GM12874 (cell line): Measurements from ENCODE around the gene TMEM9B.

Experiments used
- CTCF ChIP-seq: IDR thresholded peaks from 2 replicates; pipeline ENCODE4 v1.5.1; 2011; ENCODE audit warnings: low read depth, mild to moderate bottlenecking, control low read depth, low read length, moderate library complexity; ENCODE audit not compliant: insufficient read depth

TMEM9B gene

DNA sequence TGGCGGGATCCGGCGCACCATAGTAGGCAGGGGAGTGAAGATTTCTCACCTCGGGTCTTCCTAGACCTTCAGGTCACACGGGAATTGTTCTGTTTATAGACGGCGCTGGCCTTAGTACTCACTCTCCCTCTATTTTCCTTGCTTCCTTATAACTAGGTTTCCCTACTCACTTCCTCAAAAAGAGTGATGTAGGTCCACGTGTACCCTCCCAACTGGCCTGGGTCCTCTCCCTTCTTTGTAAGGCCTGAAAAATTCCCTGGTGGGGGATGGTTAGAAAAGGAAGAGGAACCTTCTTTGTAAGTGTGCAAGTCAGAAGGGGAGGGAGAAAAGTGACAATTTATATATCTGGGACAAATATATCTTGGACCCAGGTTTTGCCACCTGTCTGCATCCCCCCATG, 2.9 kb upstream of the TMEM9B start:
- TF ChIP-seq CTCF = no peak

- TF ChIP-seq CTCF = no peak
These were observed 496 bp downstream of the TMEM9B start for GRCh38 chr11:8963569-8964323.

- no peak for TF ChIP-seq CTCF
These were observed 1.4 kb downstream of the TMEM9B start for GRCh38 chr11:8962841-8963240.

DNA sequence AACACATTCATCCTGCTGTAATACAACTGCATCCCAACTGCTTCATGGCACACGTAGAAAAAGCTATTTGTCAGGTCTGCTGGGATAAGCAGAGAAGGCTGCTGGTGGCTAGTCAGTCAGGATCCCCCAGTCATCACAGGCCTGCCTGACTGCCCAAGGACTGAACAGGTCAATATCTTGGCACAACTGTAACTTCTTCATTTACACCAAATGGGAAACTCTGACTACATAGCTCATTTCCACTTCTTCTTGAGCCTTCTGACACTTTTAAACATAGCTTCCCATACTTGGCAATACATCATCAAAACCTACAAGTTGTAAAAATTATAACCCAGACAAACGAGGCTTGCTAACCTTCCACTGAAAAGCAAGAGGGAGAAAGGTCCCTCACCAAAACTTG, 2.8 kb downstream of the TMEM9B start:
- TF ChIP-seq CTCF = no peak

GRCh38 chr11:8959546-8960166, 4.6 kb downstream of the TMEM9B start:
- TF ChIP-seq CTCF = peak; percentile 67

DNA sequence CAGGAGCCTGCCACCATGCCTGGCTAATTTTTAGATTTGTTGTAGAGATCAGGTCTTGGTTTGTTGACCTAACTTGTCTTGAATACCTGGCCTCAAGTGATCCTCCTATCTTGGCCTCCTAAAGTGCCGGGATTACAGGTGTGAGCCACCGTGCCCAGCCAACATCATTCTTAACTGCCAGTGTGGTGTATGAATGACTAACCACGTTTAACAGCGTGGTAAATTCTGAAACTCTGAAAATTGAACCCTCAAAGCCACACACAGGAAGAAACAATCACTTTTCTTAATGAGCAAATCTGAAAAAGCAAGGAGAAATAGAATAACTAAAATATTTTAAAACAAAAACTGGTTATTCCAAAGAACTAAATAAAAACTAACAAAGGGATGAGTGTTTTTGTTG, 7.4 kb downstream of the TMEM9B start:
- TF ChIP-seq CTCF = no peak

GRCh38 chr11:8948886-8949285, 15.4 kb downstream of the TMEM9B start:
- TF ChIP-seq CTCF = no peak
